Stimulated activated CD4-positive, alpha-beta T cell treated with anti-CD3 and anti-CD28 coated beads, Interleukin-2, amount 100 ng/mL, for 48 hours (primary cell): ENCODE measurements around the gene TP53BP2.
A peak's percentile ranks its signal among the peaks of the same experiment; 100 is the strongest.
"Not testable (repeated sequence)": the region's sequence is repeated elsewhere in the genome, so short reads cannot be mapped to it uniquely, and the experiment has no call there.

Source experiments
- DNase-seq, 2 donors: peaks; one replicate each; pipeline ENCODE4 v3.0.0-alpha.2; 2020

TP53BP2 gene, protein sequence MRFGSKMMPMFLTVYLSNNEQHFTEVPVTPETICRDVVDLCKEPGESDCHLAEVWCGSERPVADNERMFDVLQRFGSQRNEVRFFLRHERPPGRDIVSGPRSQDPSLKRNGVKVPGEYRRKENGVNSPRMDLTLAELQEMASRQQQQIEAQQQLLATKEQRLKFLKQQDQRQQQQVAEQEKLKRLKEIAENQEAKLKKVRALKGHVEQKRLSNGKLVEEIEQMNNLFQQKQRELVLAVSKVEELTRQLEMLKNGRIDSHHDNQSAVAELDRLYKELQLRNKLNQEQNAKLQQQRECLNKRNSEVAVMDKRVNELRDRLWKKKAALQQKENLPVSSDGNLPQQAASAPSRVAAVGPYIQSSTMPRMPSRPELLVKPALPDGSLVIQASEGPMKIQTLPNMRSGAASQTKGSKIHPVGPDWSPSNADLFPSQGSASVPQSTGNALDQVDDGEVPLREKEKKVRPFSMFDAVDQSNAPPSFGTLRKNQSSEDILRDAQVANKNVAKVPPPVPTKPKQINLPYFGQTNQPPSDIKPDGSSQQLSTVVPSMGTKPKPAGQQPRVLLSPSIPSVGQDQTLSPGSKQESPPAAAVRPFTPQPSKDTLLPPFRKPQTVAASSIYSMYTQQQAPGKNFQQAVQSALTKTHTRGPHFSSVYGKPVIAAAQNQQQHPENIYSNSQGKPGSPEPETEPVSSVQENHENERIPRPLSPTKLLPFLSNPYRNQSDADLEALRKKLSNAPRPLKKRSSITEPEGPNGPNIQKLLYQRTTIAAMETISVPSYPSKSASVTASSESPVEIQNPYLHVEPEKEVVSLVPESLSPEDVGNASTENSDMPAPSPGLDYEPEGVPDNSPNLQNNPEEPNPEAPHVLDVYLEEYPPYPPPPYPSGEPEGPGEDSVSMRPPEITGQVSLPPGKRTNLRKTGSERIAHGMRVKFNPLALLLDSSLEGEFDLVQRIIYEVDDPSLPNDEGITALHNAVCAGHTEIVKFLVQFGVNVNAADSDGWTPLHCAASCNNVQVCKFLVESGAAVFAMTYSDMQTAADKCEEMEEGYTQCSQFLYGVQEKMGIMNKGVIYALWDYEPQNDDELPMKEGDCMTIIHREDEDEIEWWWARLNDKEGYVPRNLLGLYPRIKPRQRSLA

DNA sequence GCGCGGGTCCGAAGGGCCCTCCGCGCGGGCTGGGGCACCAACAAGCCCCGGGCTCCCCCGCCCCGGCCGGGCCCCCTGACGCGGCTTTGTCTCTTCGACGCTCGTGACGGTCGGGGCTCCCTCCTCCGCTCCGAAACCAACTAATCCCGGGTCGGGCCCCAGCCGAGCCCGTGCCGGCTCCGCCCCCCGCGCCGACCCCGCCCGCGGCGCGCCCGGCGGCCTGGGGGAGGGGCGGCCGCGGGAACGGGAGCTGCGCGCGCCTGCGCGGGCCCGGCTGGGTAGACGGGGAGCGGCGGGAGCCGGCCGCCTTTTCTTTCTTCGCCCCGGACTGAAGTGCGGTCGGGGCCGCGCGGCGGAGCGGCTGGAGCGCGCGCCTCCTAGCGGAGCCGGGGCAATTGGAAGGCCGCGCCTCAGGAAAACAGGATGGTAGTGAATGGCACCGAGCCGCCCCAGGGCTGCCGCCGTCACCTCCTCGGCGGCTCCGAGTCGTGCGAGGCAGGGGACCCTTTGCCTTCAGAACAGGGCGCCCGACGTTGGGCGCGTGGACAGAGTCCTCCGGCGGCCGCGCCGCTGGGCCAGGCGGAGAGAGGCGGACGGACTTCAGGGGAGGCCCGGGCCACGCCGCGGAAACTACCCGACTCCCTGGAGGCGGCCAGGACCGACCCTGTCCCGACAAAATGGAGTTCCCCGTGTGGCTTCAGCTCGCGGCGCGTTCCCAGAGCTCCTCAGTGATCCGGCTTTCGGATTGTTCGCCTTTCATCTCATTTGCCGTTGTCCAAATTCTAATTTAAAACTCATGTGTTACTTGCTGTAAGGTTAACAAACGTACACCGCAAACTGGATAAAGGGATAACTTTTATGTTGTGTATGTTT, at the start of gene TP53BP2:
TP53BP2 (minus strand) TSS at position 138 of the 873 bp plus-strand sequence. CDS start 267 bp downstream, outside the sequence.
- peak; percentile 80 to 81 for DNase-seq

DNA sequence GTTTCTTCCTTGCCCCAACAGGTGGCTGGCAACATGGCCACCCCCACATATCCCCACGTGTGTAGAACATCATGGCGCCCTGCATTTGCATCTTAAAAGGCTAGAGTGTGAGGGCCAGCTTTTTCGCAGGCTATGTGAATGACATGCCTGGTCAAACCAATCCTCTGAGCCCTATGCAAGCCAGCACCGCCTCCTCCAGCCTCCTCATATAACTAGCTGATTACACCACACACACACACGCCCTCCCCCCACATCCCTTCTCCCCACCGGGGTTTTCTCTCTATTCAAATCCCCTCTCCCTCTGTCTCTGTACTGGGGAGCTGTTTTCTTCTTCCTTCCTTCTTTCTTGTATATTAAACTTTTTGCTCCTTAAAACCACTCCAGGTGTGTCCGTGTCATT, 44.7 kb upstream of the TP53BP2 start:
- not testable (repeated sequence) for DNase-seq

DNA sequence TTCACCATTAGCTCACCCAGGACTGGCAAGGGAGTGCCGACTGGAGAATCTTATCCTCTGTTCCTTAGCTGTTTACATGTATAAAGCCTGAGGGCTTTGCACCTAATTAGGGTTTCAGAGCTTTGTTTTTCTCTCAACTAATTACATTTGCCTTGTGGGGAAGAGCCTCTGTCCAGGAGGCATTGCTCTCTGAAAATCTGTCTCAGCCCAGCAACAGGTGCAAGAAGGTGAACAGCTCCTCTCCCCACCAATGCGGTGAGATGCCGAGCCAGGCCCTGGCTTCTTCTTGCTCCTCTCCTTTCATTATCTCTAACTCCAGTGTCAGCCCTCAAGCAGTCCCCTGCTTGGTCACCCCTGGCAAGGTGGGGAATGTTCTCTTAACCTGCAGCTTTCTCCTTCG, 43.6 kb upstream of the TP53BP2 start:
- not testable (repeated sequence) for DNase-seq

DNA sequence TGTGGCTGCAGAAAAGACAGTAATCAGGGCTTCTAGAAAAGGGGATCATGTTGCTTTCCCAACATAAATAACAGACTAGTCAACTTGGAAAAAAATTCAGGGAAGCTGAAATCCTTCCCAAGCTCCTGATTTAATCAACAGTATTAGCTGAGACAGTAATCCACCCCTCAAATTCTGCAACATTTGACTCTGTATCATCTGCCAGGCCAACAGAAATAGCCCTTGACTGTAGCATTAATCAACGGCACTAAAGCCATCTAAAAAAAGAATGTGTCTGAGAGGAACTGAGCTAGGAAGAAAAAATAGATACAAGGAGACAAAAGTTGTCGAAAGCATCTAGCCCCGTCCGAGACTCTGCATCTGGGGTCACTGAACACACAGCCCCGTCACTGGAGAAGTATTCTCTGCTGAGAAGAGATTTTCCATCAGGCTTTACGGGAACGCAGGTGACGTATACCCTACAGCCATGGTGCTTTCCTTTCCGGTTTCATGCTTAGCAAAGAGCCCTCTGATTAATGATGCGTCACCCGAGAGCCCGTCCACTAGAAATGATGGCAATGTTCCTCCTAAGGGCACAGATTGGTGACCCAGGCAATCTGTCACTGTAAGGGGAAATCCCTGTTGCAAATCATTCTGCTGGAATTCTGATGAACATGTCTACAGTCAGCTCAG, 42.1 kb upstream of the TP53BP2 start:
- no peak for DNase-seq

DNA sequence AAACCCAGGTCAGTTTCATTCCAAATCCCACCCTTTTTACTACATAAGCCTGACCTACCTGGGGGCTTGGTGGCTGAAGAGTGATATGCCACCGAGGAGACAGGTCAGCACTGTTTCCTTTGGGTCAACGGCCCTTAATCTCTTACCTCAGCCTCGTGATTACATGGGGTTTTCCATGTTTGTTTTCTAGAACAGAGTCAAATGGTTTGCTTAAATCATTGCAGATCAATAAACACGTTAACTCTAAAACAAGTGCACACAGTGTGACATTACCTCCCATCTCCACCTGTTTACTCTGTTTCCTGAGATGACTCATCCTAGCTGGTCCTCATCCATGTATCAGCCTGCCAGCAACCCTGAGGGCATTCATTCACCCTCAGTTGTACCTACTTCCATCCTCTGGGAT, 40.8 kb upstream of the TP53BP2 start:
- DNase-seq = no peak

DNA sequence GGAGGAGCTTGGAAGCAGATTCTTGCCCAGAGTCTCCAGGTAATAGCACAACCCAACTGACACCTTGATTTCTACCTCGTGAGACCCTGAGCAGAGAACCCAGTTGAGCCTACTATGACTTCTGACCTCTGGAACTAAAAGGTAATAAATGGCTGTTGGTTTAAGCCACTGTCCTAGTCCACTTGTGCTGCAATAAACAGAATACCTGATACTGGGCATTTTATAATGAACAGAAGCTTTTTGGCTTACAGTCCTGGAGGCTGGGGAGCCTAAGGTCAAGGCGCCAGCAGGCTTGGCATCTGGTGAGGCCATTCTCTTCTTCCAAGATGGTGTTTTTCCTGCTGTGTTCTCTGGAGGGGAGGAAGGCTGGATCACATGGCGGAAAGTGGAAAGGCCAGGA, 39.9 kb upstream of the TP53BP2 start:
- no peak for DNase-seq

DNA sequence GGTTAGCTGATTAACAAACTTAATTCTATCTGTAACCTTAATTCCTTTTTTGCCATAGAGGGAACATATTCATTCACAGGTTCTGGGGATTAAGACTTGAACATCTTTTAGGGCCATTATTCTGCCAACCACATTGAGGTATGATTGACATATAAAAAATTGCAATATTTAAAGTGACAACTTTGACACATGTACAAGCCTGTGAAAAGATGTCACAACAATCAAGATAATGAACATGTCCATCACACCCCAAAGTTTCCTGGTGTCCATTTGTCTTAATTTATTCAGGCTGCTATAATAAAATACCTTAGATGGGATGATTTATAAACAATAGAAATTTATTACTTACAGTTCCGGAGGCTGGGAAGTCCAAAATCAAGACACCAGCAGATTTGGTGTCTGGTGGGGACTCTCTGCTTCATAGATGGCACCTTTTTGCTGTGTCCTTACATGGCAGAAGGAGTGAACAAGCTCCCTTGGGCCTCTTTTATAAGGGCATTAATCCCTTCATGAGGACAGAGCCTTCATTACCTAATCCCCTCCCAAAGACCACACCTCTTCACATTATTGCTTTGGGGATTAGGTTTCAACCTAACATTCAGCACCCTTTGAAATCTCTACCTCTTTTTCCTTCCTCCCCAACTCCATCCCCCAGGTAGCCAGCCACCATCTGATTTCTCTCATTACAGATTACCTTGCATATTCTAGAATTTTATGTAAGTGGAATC, 33.0 kb upstream of the TP53BP2 start:
- DNase-seq = no peak

DNA sequence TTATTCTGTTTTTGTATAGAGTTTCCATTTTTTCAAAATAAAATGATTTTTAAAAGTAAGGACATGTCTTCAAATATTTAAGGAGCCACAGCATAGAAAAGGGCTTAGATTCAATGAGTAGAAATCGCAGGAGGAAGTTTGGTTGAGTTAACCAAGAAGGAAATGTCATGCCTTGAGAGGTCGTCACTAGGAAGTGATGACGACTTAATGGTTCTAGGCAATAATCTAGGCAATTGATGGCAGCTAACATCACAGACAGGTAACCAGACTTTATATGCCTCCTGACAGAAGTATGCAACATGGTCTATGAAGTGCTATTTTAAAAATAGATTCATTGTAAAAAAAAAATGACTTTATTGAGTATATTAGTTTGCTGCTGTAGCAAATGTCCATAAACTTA, 32.1 kb upstream of the TP53BP2 start:
- DNase-seq = no peak

DNA sequence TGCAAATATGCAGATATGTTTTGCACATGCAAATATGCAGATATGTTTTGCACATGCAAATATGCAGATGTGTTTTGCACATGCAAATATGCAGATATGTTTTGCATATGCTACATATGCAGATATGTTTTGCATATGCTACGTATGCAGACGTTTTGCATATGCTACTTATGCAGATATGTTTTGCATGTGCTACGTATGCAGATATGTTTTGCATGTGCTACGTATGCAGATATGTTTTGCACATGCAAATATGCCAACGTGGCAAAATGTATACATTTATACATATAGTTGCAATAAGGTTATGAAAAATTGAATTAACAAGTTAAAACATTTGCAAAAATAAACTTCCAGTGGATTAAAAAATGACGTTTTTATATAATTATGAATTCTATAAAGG, 30.8 kb upstream of the TP53BP2 start:
- no peak for DNase-seq

DNA sequence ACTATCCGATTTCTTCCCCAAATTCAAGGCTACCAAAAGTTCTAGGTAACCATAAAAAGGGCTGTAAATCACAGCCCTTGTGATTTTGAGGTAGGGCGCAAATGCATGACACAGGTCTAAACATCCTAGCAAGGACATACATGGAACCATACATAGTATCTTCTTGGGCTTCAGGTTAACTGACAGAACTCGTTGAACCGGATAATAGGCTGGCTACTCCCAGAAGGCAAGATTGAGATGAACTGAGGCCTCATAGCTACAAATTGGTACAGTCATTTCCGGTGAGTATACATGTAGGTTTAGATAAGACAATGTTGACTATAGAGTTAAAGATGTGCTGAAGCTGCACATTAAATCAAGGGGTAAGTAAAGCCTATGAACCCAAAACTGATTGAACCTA, 27.3 kb upstream of the TP53BP2 start:
- no peak for DNase-seq

DNA sequence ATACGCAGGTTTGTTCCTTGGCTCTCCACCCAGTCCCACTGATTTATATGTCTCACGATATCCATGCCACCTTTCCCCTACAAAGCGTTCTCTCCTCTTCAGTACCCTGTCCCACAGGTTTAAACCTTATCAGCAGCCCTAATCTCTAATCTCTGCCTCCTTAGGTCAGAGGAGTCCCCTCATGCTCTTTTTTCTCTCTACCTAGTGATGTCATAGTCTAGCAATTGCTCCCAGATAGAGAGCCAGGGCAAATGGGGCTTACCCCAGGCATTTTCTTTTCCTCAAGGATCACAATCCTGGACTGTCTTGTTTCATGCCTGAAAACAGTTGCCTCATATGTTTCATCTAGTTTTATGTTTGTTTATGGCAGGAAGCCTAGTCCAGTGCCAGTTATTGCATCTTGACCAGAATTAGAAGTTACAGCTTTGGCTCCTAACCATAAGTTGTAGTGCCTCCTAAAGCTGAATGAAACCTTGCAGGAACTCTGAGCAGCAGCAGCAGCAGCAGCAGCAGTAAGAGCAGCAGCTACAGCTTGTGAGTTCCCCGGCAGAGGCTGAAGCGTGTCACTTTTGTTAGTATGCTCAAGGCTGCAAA, 26.7 kb upstream of the TP53BP2 start:
- DNase-seq = no peak

DNA sequence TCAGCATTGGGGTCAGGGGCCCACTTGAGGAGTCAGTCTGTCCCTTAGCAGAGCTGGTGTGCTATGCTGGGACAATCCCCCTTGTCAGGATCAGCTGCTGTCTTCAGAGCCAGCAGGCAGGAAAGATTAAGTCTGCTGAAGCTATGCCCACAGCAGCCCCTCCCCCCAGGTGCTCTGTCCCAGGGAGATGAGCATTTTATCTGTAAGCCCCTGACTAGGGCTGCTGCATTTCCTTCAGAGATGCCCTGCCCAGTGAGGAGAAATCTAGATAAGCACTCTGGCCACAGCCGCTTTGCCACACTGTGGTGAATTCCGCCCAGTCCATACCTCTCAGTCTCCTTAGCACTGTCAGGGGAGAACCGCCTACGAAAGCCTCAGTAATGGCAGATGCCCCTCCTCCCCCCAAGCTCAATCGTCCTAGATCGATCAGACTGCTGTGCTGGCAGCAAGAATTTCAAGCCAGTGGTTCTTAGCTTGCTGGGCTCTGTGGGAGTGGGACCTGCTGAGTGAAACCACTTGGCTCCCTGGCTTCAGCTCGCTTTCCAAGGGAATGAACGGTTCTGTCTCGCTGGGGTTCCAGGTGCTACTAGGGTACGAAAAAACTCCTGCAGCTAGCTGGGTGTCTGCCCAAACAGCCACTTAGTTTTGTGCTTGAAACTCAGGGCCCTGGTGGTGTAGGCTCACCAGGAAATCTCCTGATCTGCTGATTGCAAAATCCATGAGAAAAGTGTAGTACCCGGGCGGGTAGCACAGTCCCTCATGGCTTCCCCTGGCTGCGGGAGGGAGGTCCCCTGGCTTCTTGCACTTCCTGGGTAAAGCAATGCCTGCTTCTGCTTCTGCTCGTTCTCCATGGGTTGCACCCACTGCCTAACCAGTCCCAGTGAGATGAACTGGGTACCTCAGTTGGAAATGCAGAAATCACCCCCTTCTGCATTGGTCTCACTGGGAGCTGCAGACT, 25.1 kb upstream of the TP53BP2 start:
- DNase-seq = no peak

DNA sequence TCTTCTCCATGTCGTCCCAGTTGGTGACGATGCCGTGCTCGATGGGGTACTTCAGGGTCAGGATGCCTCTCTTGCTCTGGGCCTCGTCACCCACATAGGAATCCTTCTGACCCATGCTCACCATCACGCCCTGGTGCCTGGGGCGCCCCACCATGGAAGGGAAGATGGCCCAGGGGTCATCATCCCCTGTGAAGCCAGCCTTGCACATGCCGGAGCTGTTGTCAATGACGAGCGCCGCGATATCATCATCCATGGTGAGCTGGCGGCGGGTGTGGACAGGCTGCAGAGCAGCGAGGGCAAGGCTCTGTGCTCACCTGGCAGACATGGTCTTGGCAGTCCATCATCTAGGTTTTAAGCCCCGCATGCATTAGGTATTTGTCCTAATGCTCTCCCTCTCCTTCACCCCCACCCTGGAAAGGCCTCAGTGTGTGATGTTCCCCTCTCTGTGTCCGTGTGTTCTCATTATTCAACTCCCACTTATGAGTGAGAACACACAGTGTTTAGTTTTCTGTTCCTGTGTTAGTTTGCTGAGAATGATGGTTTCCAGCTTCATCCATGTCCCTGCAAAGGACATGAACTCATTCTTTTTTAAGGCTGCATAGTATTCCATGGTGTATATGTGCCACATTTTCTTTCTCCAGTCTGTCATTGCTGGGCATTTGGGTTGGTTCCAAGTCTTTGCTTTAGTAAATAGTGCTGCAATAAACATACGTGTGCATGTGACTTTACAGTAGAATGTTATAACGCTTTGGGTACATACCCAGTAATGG, 19.0 kb upstream of the TP53BP2 start:
- not testable (repeated sequence) for DNase-seq

DNA sequence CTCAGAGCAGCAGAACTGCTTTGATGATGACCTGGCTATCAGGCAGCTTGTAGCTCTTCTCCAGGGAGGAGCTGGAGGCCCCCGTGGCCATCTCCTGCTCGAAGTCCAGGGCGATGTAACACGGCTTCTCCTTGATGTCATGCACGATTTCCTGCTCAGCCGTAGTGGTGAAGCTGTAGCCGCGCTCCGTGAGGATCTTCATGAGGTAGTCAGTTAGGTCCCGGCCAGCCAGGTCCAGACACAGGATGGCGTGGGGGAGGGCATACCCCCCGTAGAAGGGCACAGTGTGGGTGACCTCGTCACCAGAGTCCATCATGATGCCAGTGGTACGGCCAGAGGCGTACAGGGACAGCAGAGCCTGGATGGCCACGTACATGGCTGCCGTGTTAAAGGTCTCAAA, 18.3 kb upstream of the TP53BP2 start:
- DNase-seq = no peak

DNA sequence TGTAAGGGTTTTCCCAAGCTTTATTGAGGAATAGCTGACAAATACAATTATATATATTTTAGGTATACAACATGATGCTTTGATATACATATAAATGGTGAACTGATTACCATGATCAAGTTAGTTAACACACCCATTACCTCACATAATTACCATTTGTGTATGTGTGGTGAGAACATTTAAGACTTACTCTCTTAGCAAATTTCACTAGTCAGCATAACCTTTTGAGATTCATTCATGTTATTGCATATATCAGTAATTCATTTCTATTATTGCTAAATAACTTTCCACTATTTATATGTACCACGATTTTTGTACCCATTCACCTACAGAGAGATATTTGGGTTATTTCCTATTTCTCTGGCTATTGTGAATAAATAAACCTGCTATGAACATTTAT, 16.2 kb upstream of the TP53BP2 start:
- DNase-seq = no peak

DNA sequence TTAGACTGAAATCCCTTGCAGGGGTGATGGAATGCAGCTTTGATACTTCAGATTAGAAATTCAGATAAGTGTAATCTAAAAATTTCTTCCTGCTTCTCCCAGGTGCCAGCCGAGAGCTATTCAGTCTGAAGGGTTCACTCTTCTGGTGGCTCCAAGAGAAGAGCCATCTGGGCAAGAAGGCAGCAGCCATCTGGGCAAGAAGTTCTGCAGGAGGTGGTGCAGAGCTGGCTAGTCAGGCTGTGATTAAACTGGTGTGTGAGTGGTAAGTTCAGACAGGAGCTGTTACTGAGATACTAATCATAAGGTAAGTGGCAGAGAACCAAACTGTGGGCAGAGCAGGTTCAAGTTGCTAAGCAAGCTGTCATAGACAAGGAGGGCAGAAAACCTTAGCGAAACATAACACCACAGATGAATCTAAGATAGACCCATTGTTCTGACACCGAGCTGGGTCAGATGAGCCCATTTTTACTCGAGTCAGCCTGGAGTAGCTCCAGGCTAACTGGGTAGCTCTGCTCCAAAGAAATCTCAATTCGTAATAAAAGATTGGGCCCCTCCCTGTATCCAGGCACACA, 14.4 kb upstream of the TP53BP2 start:
- DNase-seq = no peak

DNA sequence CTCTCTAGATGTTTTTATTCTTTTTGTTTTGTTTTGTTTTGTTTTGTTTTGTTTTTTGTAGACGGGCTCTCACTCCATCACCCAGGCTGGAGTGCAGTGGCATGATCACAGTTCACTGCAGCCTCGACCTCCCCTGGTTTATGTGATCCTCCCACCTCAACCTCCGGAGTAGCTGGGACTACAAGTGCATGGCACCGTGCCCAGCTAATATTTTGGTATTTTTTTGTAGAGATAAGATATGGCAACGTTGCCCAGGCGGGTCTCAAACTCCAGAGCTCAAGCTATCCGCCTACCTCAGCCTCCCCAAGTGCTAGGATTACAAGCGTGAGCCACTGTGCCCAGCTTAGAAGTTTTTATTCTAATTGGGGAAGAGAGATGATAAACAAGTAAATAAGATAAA, 13.3 kb upstream of the TP53BP2 start:
- no peak for DNase-seq

DNA sequence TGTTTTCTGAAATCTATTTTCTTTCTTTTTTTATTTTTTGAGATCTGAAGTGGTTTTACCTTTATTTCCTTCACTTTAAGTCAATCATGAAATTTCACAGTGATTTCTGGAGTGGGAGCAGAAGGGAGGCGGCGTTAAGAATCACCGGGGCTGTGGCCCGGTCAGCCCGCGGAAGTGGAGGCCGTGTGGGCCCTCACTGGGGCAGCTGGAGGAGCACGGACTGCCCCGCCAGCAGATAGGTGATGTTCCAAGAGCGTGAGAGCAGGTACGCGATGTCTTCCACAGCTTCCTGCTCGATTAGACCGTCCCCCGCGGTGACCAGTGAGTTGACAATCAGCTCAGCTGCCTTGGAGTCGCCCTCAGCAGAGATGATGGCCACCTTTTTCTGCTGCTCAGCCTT, 10.6 kb upstream of the TP53BP2 start:
- no peak for DNase-seq
